CD14-positive monocyte (primary cell): ENCODE results near the gene SASH3. TPM values are rescaled to one million over a fixed set of nuclear protein-coding genes. Genes with fewer than 3 reads are reported as not detected.

ENCODE experiments used
- DNase-seq, 3 donors: peaks; one replicate each; pipeline ENCODE4 v3.0.0-alpha.2; 2011 to 2022
- H2AFZ ChIP-seq: 2 replicates; pipeline ENCODE4 v1.6.0; 2012; ENCODE audit warnings: mild to moderate bottlenecking, low read depth, low read length, inconsistent platforms; ENCODE audit not compliant: insufficient read depth, poor library complexity, severe bottlenecking
- H3K27ac ChIP-seq, 2 donors: 1 replicate in 1 of 2; 2 replicates in 1 of 2; pipeline ENCODE4 v1.5.1; 2012 to 2013; ENCODE audit warnings: low read length in 2 of 2, control low read depth in 1 of 2, inconsistent platforms in 1 of 2, low read depth in 1 of 2, mild to moderate bottlenecking in 1 of 2
- H3K27me3 ChIP-seq, 2 donors: one replicate each; pipeline versions ENCODE4 v1.6.0 to v1.6.1; 2011 to 2013; ENCODE audit warnings: low read length in 2 of 2; ENCODE audit not compliant: control insufficient read depth in 2 of 2, insufficient read depth in 2 of 2
- H3K36me3 ChIP-seq, 2 donors: replicated peaks in 1 of 2; 1 replicate in 1 of 2; 2 replicates in 1 of 2; pipeline versions ENCODE4 v1.5.1 to v1.6.1; 2012 to 2013; ENCODE audit warnings: low read length in 2 of 2, control low read depth in 1 of 2, inconsistent platforms in 1 of 2, mild to moderate bottlenecking in 1 of 2; ENCODE audit not compliant: insufficient read depth in 2 of 2, control insufficient read depth in 1 of 2
- H3K4me1 ChIP-seq, 2 donors: 1 replicate in 1 of 2; 2 replicates in 1 of 2; pipeline versions ENCODE4 v1.5.1 to v1.6.1; 2012 to 2013; ENCODE audit warnings: low read length in 2 of 2, control low read depth in 1 of 2, inconsistent platforms in 1 of 2, mild to moderate bottlenecking in 1 of 2, moderate library complexity in 1 of 2; ENCODE audit not compliant: insufficient read depth in 2 of 2, control insufficient read depth in 1 of 2
- H3K4me2 ChIP-seq: replicated peaks from 2 replicates; pipeline ENCODE3; 2012; ENCODE audit warnings: low read length, moderate library complexity, mild to moderate bottlenecking; ENCODE audit not compliant: poor library complexity, severe bottlenecking; ENCODE audit errors: extremely low read depth
- H3K4me3 ChIP-seq, 3 experiments: fragments of 200-600 bp in 1 of 3; sonication (generic) in 1 of 3; replicated peaks in 1 of 3; 1 replicate in 2 of 3; 2 replicates in 1 of 3; pipeline ENCODE4 v1.5.1; 2011 to 2013; ENCODE audit warnings: low read length in 3 of 3, mild to moderate bottlenecking in 3 of 3, control low read depth in 2 of 3, low read depth in 2 of 3, inconsistent platforms in 1 of 3, moderate library complexity in 1 of 3
- H3K79me2 ChIP-seq: 2 replicates; pipeline ENCODE4 v1.6.0; 2012; ENCODE audit warnings: mild to moderate bottlenecking, control low read depth, inconsistent platforms, low read length, moderate library complexity; ENCODE audit not compliant: insufficient read depth
- H3K9ac ChIP-seq: 2 replicates; pipeline ENCODE4 v1.6.0; 2017; ENCODE audit warnings: low read length, mild to moderate bottlenecking; ENCODE audit not compliant: insufficient read depth, poor library complexity, severe bottlenecking
- H3K9me3 ChIP-seq, 2 donors: replicated peaks in 1 of 2; 1 replicate in 1 of 2; 2 replicates in 1 of 2; pipeline versions ENCODE4 v1.5.1 to v1.6.1; 2012 to 2013; ENCODE audit warnings: low read length in 2 of 2, control low read depth in 1 of 2; ENCODE audit not compliant: control insufficient read depth in 1 of 2, insufficient read depth in 1 of 2
- H4K20me1 ChIP-seq: 2 replicates; pipeline ENCODE4 v1.6.0; 2012; ENCODE audit warnings: mild to moderate bottlenecking, low read length, control low read depth, moderate library complexity; ENCODE audit not compliant: insufficient read depth
- H3K27ac Mint-ChIP-seq, 7 donors: one replicate each; pipeline ENCODE4 v1.8.0; 2020; ENCODE audit warnings: mild to moderate bottlenecking in 7 of 7, mixed read lengths in 7 of 7, moderate library complexity in 6 of 7, inconsistent platforms in 2 of 7
- H3K27me3 Mint-ChIP-seq, 3 donors: one replicate each; pipeline ENCODE4 v1.8.0; 2021 to 2022; ENCODE audit warnings: low read depth in 3 of 3, mild to moderate bottlenecking in 3 of 3, mixed read lengths in 3 of 3, moderate library complexity in 3 of 3, inconsistent platforms in 1 of 3
- H3K36me3 Mint-ChIP-seq, 2 donors: one replicate each; pipeline ENCODE4 v1.8.0; 2020; ENCODE audit warnings: mixed read lengths in 2 of 2, inconsistent platforms in 1 of 2, mild to moderate bottlenecking in 1 of 2
- H3K4me1 Mint-ChIP-seq: one replicate; pipeline ENCODE4 v1.8.0; 2020; ENCODE audit warnings: mild to moderate bottlenecking, mixed read lengths
- H3K4me3 Mint-ChIP-seq, 2 donors: one replicate each; pipeline ENCODE4 v1.8.0; 2020; ENCODE audit warnings: mild to moderate bottlenecking in 2 of 2, mixed read lengths in 2 of 2, moderate library complexity in 1 of 2
- H3K9me3 Mint-ChIP-seq, 7 donors: one replicate each; pipeline ENCODE4 v1.8.0; 2020 to 2022; ENCODE audit warnings: mixed read lengths in 7 of 7, mild to moderate bottlenecking in 6 of 7, moderate library complexity in 6 of 7, inconsistent platforms in 2 of 7
- CTCF ChIP-seq: fragments of 200-600 bp; IDR thresholded peaks from one replicate; pipeline ENCODE4 v1.8.0; 2022; ENCODE audit warnings: antibody characterized with exemption, mild to moderate bottlenecking
- WGBS: methylation state at CpG from one replicate; pipeline ENCODE4 v1.1.5; 2013; ENCODE audit warnings: missing lambda C conversion rate; ENCODE audit not compliant: insufficient coverage; 5-methylcytosine and 5-hydroxymethylcytosine counted together
- intact Hi-C, 2 donors: fragments of 100-400 bp; cut with micrococcal nuclease; formaldehyde crosslinking; loops; one replicate each; pipeline versions ENCODE4 v1.15.0 to v1.15.1; 2023
- polyA plus RNA-seq, 3 donors: library from polyadenylated mRNA; depleted of rRNA in 1 of 3; unstranded in 2 of 3; stranded (reverse) in 1 of 3; fragments of 300-500 nt in 2 of 3; fragments of >200 nt in 1 of 3; fragmentation: Illumina TruSeq in 2 of 3; gene quantifications; 1 replicate in 2 of 3; 2 replicates in 1 of 3; pipeline ENCODE4 v1.2.3, GENCODE V29; 2012 to 2021

SASH3 gene
- polyA plus RNA-seq, 3 donors, result 127 to 272 (median 179) TPM

- H2AFZ ChIP-seq, result no peak overlapping the region
- peaks cover 86% of the 10 kb centered on the region for H3K4me1 Mint-ChIP-seq
- no peaks in the 10 kb centered on the region for H3K9me3 Mint-ChIP-seq
- WGBS, result no CpG with 5 or more reads among the region's 7 CpGs
- TF ChIP-seq CTCF, result no peak
- DNase-seq, result peak in 2 of 3 donors; percentile 28
- no peaks in the 10 kb centered on the region for H3K79me2 ChIP-seq
- H3K4me1 ChIP-seq, result peaks cover 55 to 73% of the 10 kb centered on the region in 2 donors
- H3K27me3 ChIP-seq, result no peaks in the 10 kb centered on the region
- H3K9ac ChIP-seq, result no peak overlapping the region
- no peak overlapping the region for H3K4me2 ChIP-seq
- intact Hi-C loops, result no loop called here
- H3K36me3 Mint-ChIP-seq, result no peaks in the 10 kb centered on the region
- peaks cover 0 to 11% (median 0%) of the 10 kb centered on the region in 3 donors for H3K27me3 Mint-ChIP-seq
- no peak overlapping the region for H3K27ac ChIP-seq
- H4K20me1 ChIP-seq, result no peaks in the 10 kb centered on the region
- peak overlapping the region in 3 of 7 donors; percentile 26 to 56 (median 34) for H3K27ac Mint-ChIP-seq
- no peak overlapping the region for H3K4me3 ChIP-seq
- H3K4me3 Mint-ChIP-seq, result no peak overlapping the region
- H3K36me3 ChIP-seq, result no peaks in the 10 kb centered on the region
- H3K9me3 ChIP-seq, result no peaks in the 10 kb centered on the region
These were observed 32.9 kb upstream of the SASH3 start for GRCh38 chrX:129746557-129747470.

DNA sequence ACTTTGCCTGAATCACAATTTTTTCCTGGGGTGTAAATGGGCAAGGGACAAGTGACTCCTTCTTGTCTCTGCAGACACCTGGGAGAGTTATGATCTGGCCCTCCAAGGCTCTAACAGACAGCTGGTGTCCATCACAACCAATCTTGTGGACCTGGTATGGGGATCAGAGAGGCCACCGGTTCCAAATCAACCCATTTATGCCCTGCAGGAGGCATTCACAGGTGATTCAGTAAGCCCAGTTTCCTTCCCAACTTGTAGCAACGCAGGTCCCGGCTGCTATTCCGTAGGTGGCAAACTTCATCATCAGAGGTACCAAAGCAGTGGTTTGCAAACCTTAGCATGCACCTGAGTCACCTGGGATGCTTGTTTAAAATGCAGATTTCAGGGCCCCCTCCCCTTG is 32.2 kb upstream of the SASH3 start:
- Histone ChIP-seq H3K4me2 (no peak overlapping the region), H4K20me1 (no peaks in the 10 kb centered on the region), H3K4me3 (no peak overlapping the region), H3K9ac (no peak overlapping the region), H3K9me3 (no peaks in the 10 kb centered on the region), H3K27ac (no peak overlapping the region), H3K4me1 (peaks cover 50 to 75% of the 10 kb centered on the region in 2 donors), H2AFZ (no peak overlapping the region), H3K27me3 (no peaks in the 10 kb centered on the region), H3K36me3 (no peaks in the 10 kb centered on the region), H3K79me2 (no peaks in the 10 kb centered on the region)
- Mint-ChIP-seq H3K4me3 (no peak overlapping the region), H3K27ac (peak overlapping the region in 3 of 7 donors; percentile 2 to 90 (median 46)), H3K36me3 (no peaks in the 10 kb centered on the region), H3K9me3 (no peaks in the 10 kb centered on the region), H3K4me1 (peaks cover 88% of the 10 kb centered on the region), H3K27me3 (peaks cover 0 to 11% (median 0%) of the 10 kb centered on the region in 3 donors)
- DNase-seq, result no peak
- WGBS, result 100% methylated on average over 1 of the region's 4 CpGs
- intact Hi-C loops, result no loop called here
- no peak for TF ChIP-seq CTCF
